Transverse colon (tissue), 4 donors: ENCODE results near the gene CHCHD5. TPM values are rescaled to one million over a fixed set of nuclear protein-coding genes. Genes with fewer than 3 reads are reported as not detected.

ENCODE experiments used
- DNase-seq: peaks from one replicate; pipeline ENCODE4 v3.0.0-alpha.2; 2019
- H3K27ac ChIP-seq, 4 donors: fragments of 200-600 bp; sonication (generic); 2 replicates each; pipeline ENCODE4 v1.5.1; 2016 to 2018; ENCODE audit warnings: inconsistent platforms in 4 of 4
- H3K27me3 ChIP-seq: fragments of 200-600 bp; sonication (generic); 2 replicates; pipeline ENCODE4 v1.5.1; 2017; ENCODE audit warnings: inconsistent platforms
- H3K36me3 ChIP-seq, 4 donors: fragments of 200-600 bp; sonication (generic); 2 replicates each; pipeline ENCODE4 v1.5.1; 2017 to 2019; ENCODE audit warnings: inconsistent platforms in 4 of 4
- H3K4me1 ChIP-seq, 4 donors: fragments of 200-600 bp; sonication (generic); 2 replicates each; pipeline ENCODE4 v1.5.1; 2017 to 2020; ENCODE audit warnings: inconsistent platforms in 4 of 4
- H3K4me3 ChIP-seq, 4 donors: fragments of 200-600 bp; sonication (generic); 1 replicate in 1 of 4; 2 replicates in 3 of 4; pipeline versions ENCODE4 v1.5.1 to v1.6.1; 2017 to 2019; ENCODE audit warnings: inconsistent platforms in 4 of 4
- H3K9me3 ChIP-seq, 2 donors: fragments of 200-600 bp; sonication (generic); 2 replicates each; pipeline ENCODE4 v1.5.1; 2017 to 2019; ENCODE audit warnings: inconsistent platforms in 2 of 2
- CTCF ChIP-seq, 5 experiments: fragments of 200-600 bp in 3 of 5; fragments of 450-650 bp in 2 of 5; sonication (generic) in 3 of 5; IDR thresholded peaks; 1 replicate in 2 of 5; 2 replicates in 3 of 5; pipeline ENCODE4 v1.5.1; 2016 to 2017; ENCODE audit warnings: antibody characterized with exemption in 5 of 5, inconsistent platforms in 3 of 5, mild to moderate bottlenecking in 2 of 5, moderate library complexity in 1 of 5
- EP300 ChIP-seq: sonication (generic); formaldehyde crosslinking; IDR thresholded peaks from one replicate; pipeline ENCODE4 v1.6.1; 2017; ENCODE audit warnings: antibody characterized with exemption, low read depth
- POLR2A ChIP-seq: fragments of 450-650 bp; IDR thresholded peaks from one replicate; pipeline ENCODE4 v1.6.1; 2016; ENCODE audit warnings: antibody characterized with exemption, mild to moderate bottlenecking, moderate library complexity
- POLR2AphosphoS5 ChIP-seq, 3 donors: sonication (generic); formaldehyde crosslinking; IDR thresholded peaks; one replicate each; pipeline ENCODE4 v1.6.1; 2016; ENCODE audit warnings: antibody characterized with exemption in 3 of 3
- WGBS, 2 donors: methylation state at CpG; one replicate each; pipeline ENCODE4 v1.1.5; 2018; ENCODE audit warnings: low coverage in 1 of 2; 5-methylcytosine and 5-hydroxymethylcytosine counted together
- in situ Hi-C, 4 donors: fragments of 200-750 bp; cut with MboI; loops; one replicate each; pipeline versions ENCODE4 v1.15.0 to v1.15.1; 2017; ENCODE audit warnings: low sequenced_read_pairs in 3 of 4, low pct_ligation_motif_present in 1 of 4, low pct_unique_long_range_greater_than_20kb in 1 of 4
- intact Hi-C: fragments of 100-400 bp; cut with DNase I; formaldehyde crosslinking; loops from one replicate; pipeline ENCODE4 v1.15.1; 2023; ENCODE audit warnings: low total_unique reads
- total RNA-seq, 4 donors: library from RNA; depleted of rRNA; stranded (reverse); fragments of >200 nt; gene quantifications; one replicate each; pipeline ENCODE4 v1.1.0, GENCODE V29; 2016

Gene CHCHD5
- total RNA-seq, 4 donors from 2014 or later = 11.1 to 23.0 (median 17.1) TPM

GRCh38 chr2:112621790-112622527 is 37.5 kb downstream of the CHCHD5 start:
- Histone ChIP-seq H3K9me3 (no peaks in the 10 kb centered on the region), H3K27me3 (no peaks in the 10 kb centered on the region), H3K36me3 (no peaks in the 10 kb centered on the region), H3K4me1 (peaks cover 4 to 16% (median 7%) of the 10 kb centered on the region in 4 donors), H3K27ac (no peak overlapping the region), H3K4me3 (no peak overlapping the region)
- 91 to 93% methylated on average over 3 to 22 of the region's 22 CpGs for WGBS, 2 donors
- intact Hi-C loops = no loop called here
- in situ Hi-C loops = loop anchor here (5.0 to 25.0 kb wide), 6 partner anchors 73 to 340 kb away; partner anchors contain the start of gene NT5DC4 (in 3 of the 4)
- TF ChIP-seq POLR2AphosphoS5 (IDR thresholded peaks at IDR 0.05) (no peak), POLR2A (no peak), EP300 (no peak), CTCF (IDR thresholded peaks at IDR 0.05) (no peak)
- DNase-seq = no peak

GRCh38 chr2:112622528-112622849 is 38.1 kb downstream of the CHCHD5 start:
- H3K27me3 ChIP-seq = no peaks in the 10 kb centered on the region
- H3K36me3 ChIP-seq = no peaks in the 10 kb centered on the region
- in situ Hi-C loops (loop anchor here (5.0 to 25.0 kb wide), 6 partner anchors 72 to 340 kb away; partner anchors contain the start of gene NT5DC4 (in 3 of the 4)), intact Hi-C loops (no loop called here)
- no peak overlapping the region for H3K27ac ChIP-seq
- WGBS, 2 donors = 56 to 58% methylated on average over 3 of the region's 3 CpGs
- DNase-seq = no peak
- no peak for TF ChIP-seq POLR2A
- TF ChIP-seq EP300 = no peak
- no peak for TF ChIP-seq POLR2AphosphoS5 (IDR thresholded peaks at IDR 0.05)
- TF ChIP-seq CTCF (IDR thresholded peaks at IDR 0.05) = no peak
- H3K4me1 ChIP-seq = peaks cover 5 to 19% (median 10%) of the 10 kb centered on the region in 4 donors
- H3K4me3 ChIP-seq = no peak overlapping the region
- no peaks in the 10 kb centered on the region for H3K9me3 ChIP-seq

- WGBS, 2 donors = 70 to 79% methylated on average over 6 to 11 of the region's 11 CpGs
- in situ Hi-C loops (loop anchor here (5.0 to 25.0 kb wide), 6 partner anchors 71 to 338 kb away; partner anchors contain the start of gene NT5DC4 (in 3 of the 4)), intact Hi-C loops (no loop called here)
- DNase-seq = peak; percentile 70
- Histone ChIP-seq H3K9me3 (no peaks in the 10 kb centered on the region), H3K27ac (peak overlapping the region in 2 of 4 donors; percentile 18 to 41), H3K36me3 (no peaks in the 10 kb centered on the region), H3K4me3 (no peak overlapping the region), H3K4me1 (peaks cover 5 to 23% (median 10%) of the 10 kb centered on the region in 4 donors), H3K27me3 (no peaks in the 10 kb centered on the region)
- no peak for TF ChIP-seq CTCF (IDR thresholded peaks at IDR 0.05)
- no peak for TF ChIP-seq EP300
- no peak for TF ChIP-seq POLR2A
- no peak for TF ChIP-seq POLR2AphosphoS5 (IDR thresholded peaks at IDR 0.05)
These were observed 39.7 kb downstream of the CHCHD5 start for GRCh38 chr2:112623913-112624777.

- H3K4me1 ChIP-seq = peaks cover 5 to 23% (median 10%) of the 10 kb centered on the region in 4 donors
- H3K27me3 ChIP-seq = peaks cover 3% of the 10 kb centered on the region
- WGBS, 2 donors = 71 to 87% methylated on average over 3 to 7 of the region's 7 CpGs
- in situ Hi-C loops = loop anchor here in 3 of 4 donors (10.0 kb wide), 2 partner anchors 69 to 99 kb away; partner anchors contain the start of gene NT5DC4 (in 2 of the 3)
- intact Hi-C loops = loop anchor here (2.0 kb wide), 1 partner anchor 103 kb away; no protein-coding TSS in a partner anchor
- H3K27ac ChIP-seq = no peak overlapping the region
- no peak for DNase-seq
- no peak overlapping the region for H3K4me3 ChIP-seq
- no peaks in the 10 kb centered on the region for H3K9me3 ChIP-seq
- H3K36me3 ChIP-seq = no peaks in the 10 kb centered on the region
- no peak for TF ChIP-seq EP300
- TF ChIP-seq POLR2AphosphoS5 (IDR thresholded peaks at IDR 0.05) = no peak
- no peak for TF ChIP-seq POLR2A
- TF ChIP-seq CTCF (IDR thresholded peaks at IDR 0.05) = no peak
These were observed 41.2 kb downstream of the CHCHD5 start for GRCh38 chr2:112625474-112626114.
